Left renal cortex interstitium (tissue), 4 donors: ENCODE results near the gene CRABP1. TPM values are rescaled to one million over a fixed set of nuclear protein-coding genes. Genes with fewer than 3 reads are reported as not detected.

ENCODE experiments used
- DNase-seq, 4 donors: peaks; one replicate each; pipeline ENCODE4 v3.0.0-alpha.2; 2013; ENCODE audit warnings: low read depth in 4 of 4, low spot score in 2 of 4, missing footprints in 1 of 4
- polyA plus RNA-seq, 4 donors: library from polyadenylated mRNA; unstranded; fragments of 120-200 nt; gene quantifications; one replicate each; pipeline ENCODE4 v1.2.1, GENCODE V29; 2013; ENCODE audit not compliant: insufficient read length in 4 of 4

The CRABP1 gene
- 10 to 100 TPM; 49.0 to 73.4 (median 64.6) TPM for polyA plus RNA-seq

DNA sequence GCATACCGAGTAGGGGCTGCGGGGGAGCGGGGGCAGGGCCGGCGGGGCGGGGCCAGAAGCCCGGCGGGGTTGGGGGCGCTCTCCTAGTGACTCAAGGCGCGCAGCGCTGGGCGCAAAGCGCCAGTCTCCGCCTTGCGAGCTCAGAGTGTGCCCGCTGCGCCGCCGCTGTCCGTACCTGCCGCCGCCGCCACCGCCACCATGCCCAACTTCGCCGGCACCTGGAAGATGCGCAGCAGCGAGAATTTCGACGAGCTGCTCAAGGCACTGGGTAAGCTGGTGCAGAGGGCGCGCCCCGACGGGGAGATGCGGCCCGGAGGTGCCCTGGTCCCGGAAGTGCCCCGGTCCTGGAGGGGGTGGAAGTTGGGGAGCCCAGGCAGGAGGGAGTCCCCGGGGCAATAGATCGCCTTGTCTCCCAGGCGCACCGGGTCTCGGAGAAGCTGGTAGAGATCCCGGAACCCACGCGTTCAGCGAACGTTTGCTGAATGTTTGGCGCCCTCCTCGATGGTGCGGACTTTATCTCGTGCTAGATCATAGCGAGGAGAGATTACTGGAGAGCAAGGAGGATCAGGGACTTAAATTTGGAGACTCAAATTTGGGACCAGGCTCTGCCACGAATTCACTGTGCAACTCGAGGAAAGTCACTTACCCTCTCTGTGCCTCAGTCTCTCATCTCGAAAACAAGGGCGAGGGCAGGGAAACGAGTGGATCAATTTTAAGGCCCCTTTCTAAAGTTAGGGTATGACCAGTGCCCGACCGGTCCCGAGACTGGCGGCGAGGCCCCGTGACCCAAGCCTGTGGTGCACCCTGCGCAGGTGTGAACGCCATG, at the start of gene CRABP1:
Gene CRABP1, plus strand, starts transcription at position 123 of the 826 bp plus-strand sequence. Its CDS starts 76 bp downstream, at position 199.
- no peak for DNase-seq

- no peak for DNase-seq
These were observed 49.1 kb upstream of the CRABP1 start for GRCh38 chr15:78291052-78291451.

- DNase-seq, result no peak
These were observed 48.5 kb upstream of the CRABP1 start for GRCh38 chr15:78291698-78292097.

DNA sequence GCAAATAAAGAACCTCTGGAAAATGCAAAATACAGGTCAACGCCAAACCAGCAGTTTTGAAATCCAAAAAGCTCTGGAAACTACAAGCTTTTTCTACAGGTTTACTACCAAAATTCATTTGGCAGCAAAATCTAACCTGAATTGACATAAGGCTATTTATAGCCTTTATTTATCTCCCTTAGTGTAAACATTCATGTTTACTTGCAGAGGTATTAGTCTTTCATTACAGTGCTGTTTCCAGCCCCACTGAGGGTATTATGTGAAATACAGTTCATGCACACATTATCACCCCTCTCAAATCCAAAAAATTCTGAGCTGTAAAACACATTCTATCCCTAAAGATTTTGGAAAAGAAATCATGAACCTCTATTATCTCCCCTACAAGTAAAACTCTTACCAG, 47.9 kb upstream of the CRABP1 start:
- DNase-seq, result no peak

- DNase-seq, result peak; percentile 81 to 91 (median 84)
These were observed 40.8 kb upstream of the CRABP1 start, which contains the start of gene SKIC8 for GRCh38 chr15:78299101-78299930. TSS of gene SKIC8 (minus strand) at chr15:78299609. CDS start at chr15:78295686, 3,923 bp downstream.

- DNase-seq, result no peak
These were observed 38.8 kb upstream of the CRABP1 start for GRCh38 chr15:78301326-78301725.

DNA sequence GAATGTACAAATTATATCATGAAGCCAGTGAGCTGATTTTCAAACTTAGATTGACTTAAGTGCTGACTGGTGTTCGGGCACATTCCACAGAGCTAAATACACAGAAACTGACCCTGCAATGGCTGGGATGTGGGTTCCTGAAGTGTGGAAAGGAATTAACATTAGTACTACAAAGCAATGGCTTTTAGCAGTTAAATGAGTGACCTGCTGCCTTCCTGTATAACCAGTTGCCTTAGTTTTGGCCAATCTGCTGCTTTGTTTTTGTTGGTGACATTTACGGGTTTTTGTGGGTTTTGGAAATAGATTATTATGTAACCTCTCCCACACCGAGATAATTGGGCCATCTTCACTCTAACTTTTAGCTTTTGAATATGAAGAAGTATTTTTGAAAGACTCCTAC, 38.3 kb upstream of the CRABP1 start:
- no peak for DNase-seq

GRCh38 chr15:78302579-78303312, 37.4 kb upstream of the CRABP1 start:
- no peak for DNase-seq

- no peak for DNase-seq
These were observed 35.7 kb upstream of the CRABP1 start for GRCh38 chr15:78304216-78305066.

- no peak for DNase-seq
These were observed 33.9 kb upstream of the CRABP1 start for GRCh38 chr15:78306176-78306774.

DNA sequence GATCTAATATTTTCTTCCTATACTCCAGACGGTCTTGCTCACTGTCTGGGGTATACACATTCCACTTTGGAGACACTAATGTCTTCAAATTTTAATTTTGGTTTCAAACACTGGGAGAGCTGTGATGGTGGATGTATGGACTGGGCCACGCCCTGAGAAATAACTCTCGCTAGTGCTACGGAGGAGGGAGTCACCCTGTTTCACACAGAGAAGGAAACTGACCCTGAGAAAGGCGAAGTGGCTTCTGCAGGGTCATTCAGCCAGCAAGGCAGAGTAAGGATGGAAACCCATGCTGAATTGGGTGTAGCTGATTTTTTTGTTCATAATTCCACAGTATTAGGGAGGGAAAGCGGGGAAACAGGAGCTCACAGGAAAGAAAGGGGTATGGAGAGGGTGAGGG, 32.2 kb upstream of the CRABP1 start:
- no peak for DNase-seq

DNA sequence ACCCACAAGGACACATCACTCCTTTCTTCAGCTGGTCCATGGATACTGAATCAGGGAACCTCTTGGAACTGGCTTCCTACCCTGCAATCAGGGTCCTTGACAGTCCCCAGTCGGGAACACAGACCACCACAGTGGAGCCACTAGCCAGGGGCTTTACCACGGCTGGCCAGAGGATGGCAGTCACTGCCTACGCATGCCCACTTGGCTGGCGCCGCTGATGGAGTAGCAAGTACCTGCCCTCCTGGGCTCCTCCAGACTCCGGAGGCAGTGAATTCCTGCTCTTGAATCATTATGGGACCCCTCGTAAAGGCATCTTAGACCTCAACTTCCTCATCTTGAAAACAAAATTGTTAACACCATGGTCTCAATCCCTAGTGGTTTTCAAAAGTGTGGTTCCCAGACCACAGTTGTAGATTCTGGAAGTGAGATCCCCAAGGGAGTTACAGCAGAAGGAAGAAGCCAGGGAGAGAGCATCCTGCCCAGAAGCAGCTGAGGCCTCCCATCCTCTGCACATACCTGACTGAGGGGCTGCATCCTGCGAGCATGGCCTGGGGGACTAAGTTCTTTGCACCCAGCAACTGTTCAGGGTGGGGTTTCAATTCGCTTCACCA, 31.6 kb upstream of the CRABP1 start:
- DNase-seq, result peak in 2 of 4 donors; percentile 23 to 56

GRCh38 chr15:78311292-78311691, 28.9 kb upstream of the CRABP1 start:
- DNase-seq, result no peak

DNA sequence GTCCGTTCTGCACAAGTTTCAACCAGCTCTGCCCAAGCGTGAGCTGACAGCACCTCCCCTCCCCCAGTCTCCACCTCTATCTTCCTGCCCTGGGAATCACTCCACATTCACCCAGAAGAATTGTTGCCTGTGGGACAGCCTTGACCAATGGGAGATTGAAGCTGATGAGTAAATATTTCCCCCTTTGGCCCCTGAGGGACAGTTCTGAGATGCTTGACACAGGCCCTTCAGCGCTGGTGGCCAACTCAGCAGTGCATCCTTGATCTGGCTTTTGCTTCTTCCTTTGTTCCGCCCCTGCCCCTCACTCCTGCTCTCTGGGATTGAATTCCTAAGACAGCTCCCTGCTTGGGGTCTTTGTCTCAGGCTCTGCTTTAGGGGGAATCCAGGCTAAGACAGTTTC, 27.6 kb upstream of the CRABP1 start:
- no peak for DNase-seq

DNA sequence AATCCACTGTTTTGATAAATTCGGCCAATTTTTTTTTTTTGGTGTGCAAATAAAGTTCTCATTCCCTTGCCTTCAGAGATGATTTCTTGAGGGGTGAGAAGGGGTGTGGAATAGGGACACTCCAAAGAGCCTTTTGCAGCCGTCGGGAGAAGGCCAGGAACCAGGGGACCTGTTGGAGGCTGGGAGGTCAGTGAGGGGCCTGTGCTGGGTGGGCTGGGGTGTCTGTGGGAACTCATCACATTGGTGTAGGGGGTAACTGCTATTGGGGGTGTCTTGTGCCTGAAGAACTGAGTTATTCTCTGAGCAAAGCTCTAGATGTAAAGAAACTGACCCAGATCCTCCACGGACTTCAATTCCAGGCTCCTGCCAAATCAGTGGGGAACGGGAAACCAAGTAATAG, 27.2 kb upstream of the CRABP1 start:
- no peak for DNase-seq

GRCh38 chr15:78313383-78313782, 26.8 kb upstream of the CRABP1 start:
- no peak for DNase-seq

GRCh38 chr15:78314181-78314581, 26.0 kb upstream of the CRABP1 start:
- DNase-seq, result no peak

DNA sequence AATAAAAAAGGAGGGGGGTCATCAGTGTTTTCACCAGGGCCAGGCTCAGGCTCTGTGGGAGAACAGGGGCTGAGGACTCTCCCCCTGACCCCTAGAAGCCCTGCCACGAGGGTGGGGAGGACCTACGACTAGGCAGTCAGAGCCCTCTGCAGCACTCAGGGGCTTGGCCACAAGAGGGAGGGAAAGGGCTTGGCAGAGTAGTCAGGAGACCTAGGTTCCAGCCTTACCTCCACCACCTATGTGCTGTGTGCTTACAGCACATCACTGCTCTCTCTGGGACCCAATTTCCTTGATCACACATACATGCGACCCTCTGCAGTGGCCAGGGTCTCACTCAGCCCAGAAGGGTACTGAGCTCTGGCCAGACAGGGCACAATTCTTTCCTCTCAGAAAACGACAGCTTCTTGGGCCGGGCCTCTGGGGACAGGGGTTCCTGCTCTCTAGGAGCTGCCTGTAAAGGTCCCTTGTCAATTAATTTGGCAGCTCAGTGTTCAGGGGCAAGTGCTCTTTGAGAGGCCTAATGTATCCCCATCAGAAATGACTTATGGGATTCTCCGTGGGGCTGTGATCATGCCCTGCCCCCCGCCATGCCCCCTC, 24.4 kb upstream of the CRABP1 start:
- no peak for DNase-seq
